ENCODE results near the gene STOM. TPM values are rescaled to one million over a fixed set of nuclear protein-coding genes. Genes with fewer than 3 reads are reported as not detected.

The STOM gene
- total and polyA plus RNA-seq, 4 donors = 40.5 to 106 (median 63.9) TPM

DNA sequence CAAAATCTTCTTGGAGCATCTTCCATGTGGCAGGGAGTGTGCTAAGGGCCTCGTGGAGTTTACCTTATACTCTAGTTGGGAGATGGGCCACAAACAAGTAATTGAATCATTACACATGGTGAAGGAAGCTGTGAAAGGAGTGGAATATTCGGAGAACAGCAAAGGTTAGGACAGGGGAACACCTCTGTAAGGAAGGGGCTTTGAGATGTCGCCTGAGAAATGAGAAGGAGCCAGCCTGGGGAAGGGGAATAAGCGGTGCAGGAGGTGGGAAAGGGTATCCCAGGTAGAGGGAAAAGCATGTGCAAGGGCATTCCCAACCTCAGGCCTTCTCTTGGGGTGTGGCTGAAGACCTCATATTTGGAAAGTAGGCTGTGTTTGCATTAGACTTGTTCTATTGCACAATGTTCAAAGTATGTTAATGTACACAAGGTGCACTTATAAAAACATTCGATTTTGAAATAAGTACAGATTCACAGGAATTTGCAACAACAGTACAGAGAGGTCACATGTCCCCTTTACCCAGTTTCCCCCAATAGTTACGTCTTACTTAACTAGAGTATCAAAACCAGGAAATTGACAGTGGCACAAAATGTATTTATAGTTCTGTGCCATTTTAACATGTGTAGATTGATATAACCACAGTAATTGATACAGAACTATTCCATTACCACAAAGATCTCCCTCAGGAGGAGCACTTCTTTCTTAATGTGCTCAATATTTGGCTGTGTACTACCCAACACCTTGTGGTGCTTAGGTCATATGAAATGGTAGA is 2.4 kb upstream of the STOM start:
- no peak overlapping the region for H3K4me3 ChIP-seq (ENCODE audit: low read depth, low read length)
- no peaks in the 10 kb centered on the region for H3K36me3 ChIP-seq (ENCODE audit: control insufficient read depth, insufficient read depth, low read length)
- H3K4me1 ChIP-seq (ENCODE audit: control insufficient read depth, insufficient read depth, low read length) = peaks cover 16% of the 10 kb centered on the region
- WGBS (ENCODE audit: insufficient coverage) = 76% methylated on average over 4 of the region's 6 CpGs
- no peaks in the 10 kb centered on the region for H3K9me3 ChIP-seq (ENCODE audit: control insufficient read depth, insufficient read depth, low read length)
- no peak overlapping the region for H3K27ac ChIP-seq (ENCODE audit: low read depth, low read length)
- no peak for DNase-seq (ENCODE audit: low read depth in 4 of 6, low spot score in 6 of 6)
- H3K27me3 ChIP-seq (ENCODE audit: control insufficient read depth, insufficient read depth, low read length) = no peaks in the 10 kb centered on the region

DNA sequence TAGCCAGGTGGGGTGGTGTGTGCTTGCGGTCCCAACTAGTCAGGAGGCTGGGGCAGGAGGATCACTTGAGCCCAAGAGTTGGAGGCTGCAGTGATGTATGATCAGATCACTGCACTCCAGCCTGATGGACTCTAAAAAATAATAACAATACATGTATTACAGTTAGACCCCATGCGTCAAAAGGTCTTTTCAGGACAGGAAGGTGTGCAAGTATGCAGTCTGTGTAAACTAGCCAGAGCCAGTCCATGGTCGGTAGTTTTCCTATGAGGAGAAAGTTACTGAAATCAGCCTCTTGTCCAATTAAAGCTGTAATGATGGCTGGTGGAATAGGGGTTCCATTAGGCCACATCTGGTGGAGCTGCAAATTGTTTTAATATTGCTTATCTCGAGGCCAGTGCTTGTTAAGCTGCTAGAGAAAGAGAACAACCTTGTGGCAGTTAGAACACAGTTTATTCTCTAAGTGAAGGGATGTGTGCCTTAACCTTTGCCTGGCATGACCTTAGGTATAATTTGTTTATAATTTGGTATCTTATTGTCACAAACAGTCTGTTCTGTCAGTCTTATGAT is 1.5 kb upstream of the STOM start:
- no peak for DNase-seq (ENCODE audit: low read depth in 4 of 6, low spot score in 6 of 6)
- no peaks in the 10 kb centered on the region for H3K27me3 ChIP-seq (ENCODE audit: control insufficient read depth, insufficient read depth, low read length)
- H3K9me3 ChIP-seq (ENCODE audit: control insufficient read depth, insufficient read depth, low read length) = no peaks in the 10 kb centered on the region
- no peak overlapping the region for H3K27ac ChIP-seq (ENCODE audit: low read depth, low read length)
- H3K4me3 ChIP-seq (ENCODE audit: low read depth, low read length) = no peak overlapping the region
- WGBS (ENCODE audit: insufficient coverage) = 51% methylated on average over 2 of the region's 4 CpGs
- H3K4me1 ChIP-seq (ENCODE audit: control insufficient read depth, insufficient read depth, low read length) = peaks cover 16% of the 10 kb centered on the region
- H3K36me3 ChIP-seq (ENCODE audit: control insufficient read depth, insufficient read depth, low read length) = no peaks in the 10 kb centered on the region

DNA sequence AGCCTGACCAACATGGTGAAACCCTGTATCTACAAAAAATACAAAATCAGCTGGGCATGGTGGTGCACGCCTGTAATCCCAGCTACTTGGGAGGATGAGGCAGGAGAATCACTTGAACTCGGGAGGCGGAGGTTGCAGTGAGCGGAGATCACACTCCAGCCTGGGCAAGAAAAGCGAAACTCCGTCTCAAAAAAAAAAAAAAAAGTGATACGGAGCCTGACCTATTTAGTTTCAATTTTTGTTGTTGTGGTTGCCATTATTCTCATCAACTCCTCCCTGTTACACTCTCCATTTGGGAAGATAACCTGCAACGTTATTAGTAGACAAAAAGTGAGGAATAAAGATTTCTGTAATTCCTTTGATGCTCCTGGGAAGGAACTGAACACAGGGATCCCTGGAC is 1.3 kb downstream of the STOM start:
- 93% methylated on average over 3 of the region's 8 CpGs for WGBS (ENCODE audit: insufficient coverage)
- H3K27me3 ChIP-seq (ENCODE audit: control insufficient read depth, insufficient read depth, low read length) = no peaks in the 10 kb centered on the region

DNA sequence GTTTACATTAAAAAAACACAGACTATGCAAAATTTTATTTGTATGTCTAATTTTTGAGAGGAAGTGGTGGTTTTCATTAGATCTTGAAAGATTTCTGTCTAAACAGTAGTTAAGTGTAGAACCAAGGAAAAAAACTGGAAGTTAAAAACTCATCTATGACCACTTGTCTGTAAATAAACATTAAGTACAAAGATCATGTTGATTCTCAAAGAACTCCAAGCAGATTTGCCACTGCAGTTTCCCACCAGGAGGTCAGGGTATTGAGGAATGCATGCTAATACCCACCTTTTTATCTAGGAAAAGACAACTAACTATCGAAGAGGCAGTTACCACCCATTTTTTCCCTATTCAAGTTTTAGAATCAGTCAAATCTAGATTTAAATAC is 1.9 kb downstream of the STOM start:
- no CpG with 5 or more reads among the region's 1 CpG for WGBS (ENCODE audit: insufficient coverage)
- H3K27ac ChIP-seq (ENCODE audit: low read depth, low read length) = no peak overlapping the region
- no peaks in the 10 kb centered on the region for H3K36me3 ChIP-seq (ENCODE audit: control insufficient read depth, insufficient read depth, low read length)
- H3K4me3 ChIP-seq (ENCODE audit: low read depth, low read length) = no peak overlapping the region
- peaks cover 16% of the 10 kb centered on the region for H3K4me1 ChIP-seq (ENCODE audit: control insufficient read depth, insufficient read depth, low read length)
- no peaks in the 10 kb centered on the region for H3K27me3 ChIP-seq (ENCODE audit: control insufficient read depth, insufficient read depth, low read length)
- no peak for DNase-seq (ENCODE audit: low read depth in 4 of 6, low spot score in 6 of 6)
- no peaks in the 10 kb centered on the region for H3K9me3 ChIP-seq (ENCODE audit: control insufficient read depth, insufficient read depth, low read length)

More for the DNA sequence above, 1.3 kb downstream of the STOM start:
- Histone ChIP-seq H3K36me3 (ENCODE audit: control insufficient read depth, insufficient read depth, low read length) (no peaks in the 10 kb centered on the region), H3K27ac (ENCODE audit: low read depth, low read length) (no peak overlapping the region), H3K9me3 (ENCODE audit: control insufficient read depth, insufficient read depth, low read length) (no peaks in the 10 kb centered on the region), H3K4me1 (ENCODE audit: control insufficient read depth, insufficient read depth, low read length) (peaks cover 16% of the 10 kb centered on the region), H3K4me3 (ENCODE audit: low read depth, low read length) (peak overlapping the region; percentile 81)
- DNase-seq (ENCODE audit: low read depth in 4 of 6, low spot score in 6 of 6) = no peak

DNA sequence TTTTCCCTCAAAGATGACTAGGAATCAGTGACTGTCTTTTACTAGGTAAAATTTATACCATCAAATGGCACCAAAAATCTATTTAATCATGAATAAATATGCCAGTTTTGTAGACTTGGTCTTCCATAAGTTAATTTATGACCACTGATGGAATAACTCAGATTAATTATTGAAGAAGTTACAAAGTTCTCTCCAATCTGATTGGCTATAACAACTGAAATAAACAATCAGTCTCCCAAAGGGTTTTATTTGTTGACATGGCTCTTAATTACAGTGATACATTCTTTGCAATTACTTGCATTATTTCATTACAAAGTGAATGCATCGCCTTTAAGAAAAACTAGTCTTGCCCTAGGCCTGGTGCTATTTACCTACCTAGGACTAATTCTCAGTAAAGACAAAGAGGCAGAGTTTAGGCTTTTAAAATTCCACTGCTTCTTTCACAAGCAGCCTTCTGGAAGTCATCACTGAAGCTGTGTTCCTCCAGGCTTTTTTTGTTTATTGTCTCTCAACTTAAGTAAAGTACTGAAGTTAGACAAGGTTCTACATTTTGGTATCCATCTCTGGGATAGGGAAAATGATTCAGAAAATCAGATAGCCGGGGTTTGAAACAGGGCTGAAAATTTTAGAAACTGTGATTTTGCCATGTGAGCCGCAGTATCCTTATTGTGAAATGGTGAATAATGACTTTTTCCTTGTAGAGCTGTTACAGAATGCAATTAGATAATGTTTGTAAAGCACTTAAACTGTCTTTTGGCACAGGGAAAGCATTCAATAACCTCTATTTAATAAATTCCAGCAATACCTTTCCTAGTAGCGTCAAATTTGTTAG is 2.5 kb downstream of the STOM start:
- peaks cover 16% of the 10 kb centered on the region for H3K4me1 ChIP-seq (ENCODE audit: control insufficient read depth, insufficient read depth, low read length)
- 44% methylated on average over 3 of the region's 4 CpGs for WGBS (ENCODE audit: insufficient coverage)
- no peaks in the 10 kb centered on the region for H3K36me3 ChIP-seq (ENCODE audit: control insufficient read depth, insufficient read depth, low read length)

DNA sequence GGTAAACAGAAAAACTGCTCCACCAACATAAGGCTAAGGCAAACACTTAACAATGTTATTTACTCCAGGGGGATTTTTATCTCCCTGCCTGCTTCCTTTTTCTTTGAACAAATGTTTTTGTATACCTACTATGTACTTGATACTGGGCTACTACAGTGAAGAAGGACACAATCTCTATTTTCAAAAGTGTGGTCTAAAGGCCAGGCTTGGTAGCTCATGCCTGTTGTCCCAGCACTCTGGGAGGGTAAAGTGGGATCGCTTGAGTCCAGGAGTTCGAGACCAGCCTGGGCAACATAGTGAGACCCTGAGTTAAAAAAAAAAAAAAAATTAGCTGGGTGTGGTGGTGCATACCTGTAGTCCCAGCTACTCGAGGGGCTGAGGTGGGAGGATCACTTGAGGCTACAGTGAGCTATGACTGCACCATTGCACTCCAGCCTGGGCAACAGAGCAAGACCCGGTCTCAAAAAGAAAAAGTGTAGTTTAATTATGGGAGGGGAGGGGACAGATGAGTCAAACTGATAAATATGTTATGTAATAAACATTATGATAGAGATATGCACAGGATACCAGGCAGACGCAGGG is 3.3 kb downstream of the STOM start:
- no peaks in the 10 kb centered on the region for H3K27me3 ChIP-seq (ENCODE audit: control insufficient read depth, insufficient read depth, low read length)
- H3K36me3 ChIP-seq (ENCODE audit: control insufficient read depth, insufficient read depth, low read length) = no peaks in the 10 kb centered on the region
- H3K4me1 ChIP-seq (ENCODE audit: control insufficient read depth, insufficient read depth, low read length) = peaks cover 16% of the 10 kb centered on the region
- H3K27ac ChIP-seq (ENCODE audit: low read depth, low read length) = no peak overlapping the region
- no peaks in the 10 kb centered on the region for H3K9me3 ChIP-seq (ENCODE audit: control insufficient read depth, insufficient read depth, low read length)
- DNase-seq (ENCODE audit: low read depth in 4 of 6, low spot score in 6 of 6) = no peak
- 100% methylated on average over 3 of the region's 5 CpGs for WGBS (ENCODE audit: insufficient coverage)
- no peak overlapping the region for H3K4me3 ChIP-seq (ENCODE audit: low read depth, low read length)

More for the DNA sequence above, 2.5 kb downstream of the STOM start:
- no peaks in the 10 kb centered on the region for H3K27me3 ChIP-seq (ENCODE audit: control insufficient read depth, insufficient read depth, low read length)
- no peaks in the 10 kb centered on the region for H3K9me3 ChIP-seq (ENCODE audit: control insufficient read depth, insufficient read depth, low read length)
- no peak overlapping the region for H3K27ac ChIP-seq (ENCODE audit: low read depth, low read length)
- H3K4me3 ChIP-seq (ENCODE audit: low read depth, low read length) = no peak overlapping the region
- no peak for DNase-seq (ENCODE audit: low read depth in 4 of 6, low spot score in 6 of 6)

DNA sequence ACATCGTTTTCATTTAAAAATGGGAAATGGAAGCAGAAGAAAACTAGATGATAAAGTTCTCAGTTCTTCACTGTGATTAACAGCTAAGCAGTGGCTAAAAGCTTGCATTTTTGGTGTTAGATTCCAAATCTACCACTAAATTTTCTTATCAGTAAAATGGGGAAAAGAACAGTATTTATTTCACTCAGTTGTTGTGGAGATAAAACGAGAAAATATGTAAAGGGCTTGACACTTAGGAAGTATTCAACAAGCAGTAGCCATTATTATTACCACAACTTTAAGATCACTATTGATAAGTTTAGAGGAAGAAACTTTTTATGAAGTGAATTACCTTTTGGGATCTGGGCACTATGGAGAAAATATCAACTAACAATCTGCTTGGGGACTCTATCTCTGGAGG is 4.5 kb downstream of the STOM start:
- H3K27ac ChIP-seq (ENCODE audit: low read depth, low read length) = no peak overlapping the region
- H3K36me3 ChIP-seq (ENCODE audit: control insufficient read depth, insufficient read depth, low read length) = no peaks in the 10 kb centered on the region
- no peaks in the 10 kb centered on the region for H3K27me3 ChIP-seq (ENCODE audit: control insufficient read depth, insufficient read depth, low read length)
- no peaks in the 10 kb centered on the region for H3K9me3 ChIP-seq (ENCODE audit: control insufficient read depth, insufficient read depth, low read length)
- peaks cover 14% of the 10 kb centered on the region for H3K4me1 ChIP-seq (ENCODE audit: control insufficient read depth, insufficient read depth, low read length)
- no peak overlapping the region for H3K4me3 ChIP-seq (ENCODE audit: low read depth, low read length)
- no CpG with 5 or more reads among the region's 2 CpGs for WGBS (ENCODE audit: insufficient coverage)
- no peak for DNase-seq (ENCODE audit: low read depth in 4 of 6, low spot score in 6 of 6)

DNA sequence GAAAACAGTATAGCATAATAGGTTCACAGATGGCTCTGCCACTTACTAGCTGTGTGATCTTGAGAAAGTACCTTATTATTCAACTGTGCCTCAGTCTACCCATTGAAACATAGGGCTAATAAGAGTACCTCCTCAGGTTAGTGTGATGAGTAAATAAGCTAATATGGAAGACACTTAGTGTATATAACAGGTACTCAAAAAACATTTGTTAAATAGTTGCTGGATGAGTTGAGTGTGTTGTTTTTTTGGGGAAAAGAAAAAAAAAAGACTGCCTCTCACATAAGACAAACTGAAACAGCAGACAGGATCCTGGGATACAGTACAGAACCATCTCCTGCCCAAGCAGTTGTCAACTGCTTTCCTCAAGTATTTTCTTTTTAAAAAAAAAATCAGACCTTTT is 5.2 kb downstream of the STOM start:
- no peak overlapping the region for H3K4me3 ChIP-seq (ENCODE audit: low read depth, low read length)
- no peaks in the 10 kb centered on the region for H3K27me3 ChIP-seq (ENCODE audit: control insufficient read depth, insufficient read depth, low read length)
- no peak for DNase-seq (ENCODE audit: low read depth in 4 of 6, low spot score in 6 of 6)
- H3K4me1 ChIP-seq (ENCODE audit: control insufficient read depth, insufficient read depth, low read length) = peaks cover 7% of the 10 kb centered on the region
- H3K27ac ChIP-seq (ENCODE audit: low read depth, low read length) = no peak overlapping the region
- H3K9me3 ChIP-seq (ENCODE audit: control insufficient read depth, insufficient read depth, low read length) = no peaks in the 10 kb centered on the region
- no peaks in the 10 kb centered on the region for H3K36me3 ChIP-seq (ENCODE audit: control insufficient read depth, insufficient read depth, low read length)

DNA sequence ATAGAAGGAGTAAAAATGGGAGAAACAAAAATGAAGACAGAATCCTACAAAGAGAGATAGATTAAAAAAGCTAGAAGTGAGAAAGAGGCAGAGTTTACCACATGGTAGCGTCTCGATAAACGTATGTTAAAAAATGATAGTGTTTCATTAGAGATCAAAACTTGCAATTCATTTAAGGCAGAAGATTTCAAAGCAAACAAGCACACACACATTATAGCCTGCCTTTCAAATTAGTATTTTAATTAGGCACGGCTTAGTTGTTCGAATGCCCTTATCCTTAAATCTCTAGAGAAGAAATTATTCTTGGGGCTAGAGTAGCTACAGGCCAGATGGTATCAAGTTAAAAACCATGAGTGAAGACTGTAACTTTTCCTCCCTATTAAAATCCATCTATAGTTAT is 6.0 kb downstream of the STOM start:
- H3K36me3 ChIP-seq (ENCODE audit: control insufficient read depth, insufficient read depth, low read length) = no peaks in the 10 kb centered on the region
- DNase-seq (ENCODE audit: low read depth in 4 of 6, low spot score in 6 of 6) = no peak
- H3K4me1 ChIP-seq (ENCODE audit: control insufficient read depth, insufficient read depth, low read length) = no peaks in the 10 kb centered on the region
- no peak overlapping the region for H3K27ac ChIP-seq (ENCODE audit: low read depth, low read length)
- H3K9me3 ChIP-seq (ENCODE audit: control insufficient read depth, insufficient read depth, low read length) = no peaks in the 10 kb centered on the region
- 80% methylated on average over 1 of the region's 5 CpGs for WGBS (ENCODE audit: insufficient coverage)
- H3K27me3 ChIP-seq (ENCODE audit: control insufficient read depth, insufficient read depth, low read length) = no peaks in the 10 kb centered on the region
- no peak overlapping the region for H3K4me3 ChIP-seq (ENCODE audit: low read depth, low read length)

Measured in spinal cord (tissue), 10 donors.